ENCODE measurements around the gene BLTP1. TPM values are rescaled to one million over a fixed set of nuclear protein-coding genes. Genes with fewer than 3 reads are reported as not detected.

The BLTP1 gene
- total RNA-seq, 4 donors from 2014 or later, result 79.6 to 103 (median 82.4) TPM

DNA sequence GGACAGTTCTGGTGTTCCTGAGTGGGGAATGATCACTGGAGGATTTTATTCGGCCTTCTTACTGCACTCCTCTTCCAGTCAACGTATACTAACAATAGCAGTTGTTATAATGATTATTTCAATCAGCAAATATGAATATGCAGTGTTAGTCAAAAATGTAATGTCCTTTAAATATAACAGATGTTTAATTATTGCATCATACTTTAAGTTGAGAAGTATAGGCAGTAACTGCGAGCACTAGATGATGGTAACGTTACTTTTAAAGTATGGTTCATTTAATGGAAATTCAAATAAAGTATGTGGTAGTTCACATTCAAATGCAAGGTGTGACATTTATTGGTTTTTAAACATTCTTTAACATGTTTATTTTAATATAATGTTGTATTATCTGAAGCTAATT lies 5.5 kb upstream of the BLTP1 start:
- DNase-seq (ENCODE audit: extremely low spot score), result no peak
- TF ChIP-seq EP300 (IDR thresholded peaks at IDR 0.05) (no peak), POLR2AphosphoS5 (IDR thresholded peaks at IDR 0.05) (no peak), POLR2A (IDR thresholded peaks at IDR 0.05; ENCODE audit: low read depth) (no peak)
- TF ChIP-seq, protein P1, sequence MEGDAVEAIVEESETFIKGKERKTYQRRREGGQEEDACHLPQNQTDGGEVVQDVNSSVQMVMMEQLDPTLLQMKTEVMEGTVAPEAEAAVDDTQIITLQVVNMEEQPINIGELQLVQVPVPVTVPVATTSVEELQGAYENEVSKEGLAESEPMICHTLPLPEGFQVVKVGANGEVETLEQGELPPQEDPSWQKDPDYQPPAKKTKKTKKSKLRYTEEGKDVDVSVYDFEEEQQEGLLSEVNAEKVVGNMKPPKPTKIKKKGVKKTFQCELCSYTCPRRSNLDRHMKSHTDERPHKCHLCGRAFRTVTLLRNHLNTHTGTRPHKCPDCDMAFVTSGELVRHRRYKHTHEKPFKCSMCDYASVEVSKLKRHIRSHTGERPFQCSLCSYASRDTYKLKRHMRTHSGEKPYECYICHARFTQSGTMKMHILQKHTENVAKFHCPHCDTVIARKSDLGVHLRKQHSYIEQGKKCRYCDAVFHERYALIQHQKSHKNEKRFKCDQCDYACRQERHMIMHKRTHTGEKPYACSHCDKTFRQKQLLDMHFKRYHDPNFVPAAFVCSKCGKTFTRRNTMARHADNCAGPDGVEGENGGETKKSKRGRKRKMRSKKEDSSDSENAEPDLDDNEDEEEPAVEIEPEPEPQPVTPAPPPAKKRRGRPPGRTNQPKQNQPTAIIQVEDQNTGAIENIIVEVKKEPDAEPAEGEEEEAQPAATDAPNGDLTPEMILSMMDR (IDR thresholded peaks at IDR 0.05), result no peak
- H3K4me1 ChIP-seq, result peaks cover 5 to 13% (median 10%) of the 10 kb centered on the region in 4 donors
- no peak overlapping the region for H3K27ac ChIP-seq (replicated peaks in 1 of 4)
- intact Hi-C loops (cut with DNase I), result no loop called here
- no peaks in the 10 kb centered on the region for H3K36me3 ChIP-seq
- H3K4me3 ChIP-seq, result no peak overlapping the region
- H3K9me3 ChIP-seq, result no peaks in the 10 kb centered on the region
- peaks cover 0 to 8% (median 0%) of the 10 kb centered on the region in 4 donors for H3K27me3 ChIP-seq
- 92% methylated on average over 4 of the region's 4 CpGs for WGBS

DNA sequence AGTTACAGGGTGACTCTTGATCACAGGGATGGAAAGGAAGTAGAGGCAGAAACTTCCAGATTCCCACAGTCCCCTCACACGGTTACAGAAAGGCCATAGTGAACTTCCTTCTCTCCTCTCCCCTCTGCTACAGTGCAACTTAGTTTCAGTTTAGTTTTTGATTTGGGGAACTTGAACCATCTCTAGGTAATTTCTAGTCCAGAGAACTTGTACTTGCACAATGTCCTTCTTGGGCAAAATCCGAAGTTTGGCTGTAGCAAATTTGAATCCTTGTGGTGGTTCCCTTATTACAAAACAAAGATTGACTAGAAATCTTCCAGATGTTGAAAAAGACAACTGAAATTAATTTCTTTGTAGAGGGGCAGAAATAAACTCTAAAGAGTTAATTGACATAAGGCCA lies 1.2 kb upstream of the BLTP1 start:
- no peaks in the 10 kb centered on the region for H3K9me3 ChIP-seq
- DNase-seq (ENCODE audit: extremely low spot score), result no peak
- H3K4me1 ChIP-seq, result peaks cover 11 to 27% (median 19%) of the 10 kb centered on the region in 4 donors
- H3K36me3 ChIP-seq, result peaks cover 0 to 8% (median 3%) of the 10 kb centered on the region in 4 donors
- 76% methylated on average over 2 of the region's 2 CpGs for WGBS
- H3K27me3 ChIP-seq, result no peaks in the 10 kb centered on the region
- H3K4me3 ChIP-seq, result peak overlapping the region in 3 of 4 donors; percentile 88 to 96 (median 95)
- TF ChIP-seq EP300 (IDR thresholded peaks at IDR 0.05) (no peak), POLR2AphosphoS5 (IDR thresholded peaks at IDR 0.05) (no peak), POLR2A (IDR thresholded peaks at IDR 0.05; ENCODE audit: low read depth) (no peak)
- TF ChIP-seq, protein P1 (IDR thresholded peaks at IDR 0.05), result no peak
- intact Hi-C loops (cut with DNase I), result loop anchor here (10.0 kb wide), 2 partner anchors 276 to 356 kb away; partner anchors contain the start of gene BBS7
- peak overlapping the region; percentile 94 to 96 (median 96) for H3K27ac ChIP-seq (replicated peaks in 1 of 4)

DNA sequence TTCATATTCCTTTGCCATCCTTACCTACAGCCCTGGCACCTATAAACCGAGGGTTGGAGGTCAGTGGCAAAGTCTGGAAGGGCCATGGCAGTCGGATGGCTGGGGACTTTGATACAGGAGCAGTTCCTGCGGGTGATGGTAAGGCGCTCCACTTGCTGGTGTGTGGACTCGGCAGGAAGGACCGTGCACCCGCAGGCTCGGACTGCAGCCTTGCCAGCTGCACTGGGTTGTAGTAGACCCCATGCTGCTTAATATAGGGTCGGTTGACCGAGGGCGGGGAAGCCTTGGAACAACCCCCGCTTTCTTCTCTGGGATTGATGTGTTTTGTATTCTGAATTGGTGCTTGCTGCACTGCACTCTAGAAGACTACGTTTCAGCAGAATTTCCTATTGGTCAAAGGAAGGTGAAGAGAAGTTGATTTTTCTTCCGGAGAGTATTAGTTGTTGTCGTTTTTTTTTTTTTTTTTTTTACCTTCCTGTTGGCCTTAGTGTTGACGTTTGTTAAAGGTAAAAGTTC lies 638 bp downstream of the BLTP1 start:
- no peak for DNase-seq (ENCODE audit: extremely low spot score)
- 1% methylated on average over 16 of the region's 16 CpGs for WGBS
- peaks cover 15 to 35% (median 29%) of the 10 kb centered on the region in 4 donors for H3K4me1 ChIP-seq
- H3K36me3 ChIP-seq, result peaks cover 0 to 17% (median 6%) of the 10 kb centered on the region in 4 donors
- H3K9me3 ChIP-seq, result no peaks in the 10 kb centered on the region
- H3K27ac ChIP-seq (replicated peaks in 1 of 4), result peak overlapping the region; percentile 94 to 96 (median 96)
- intact Hi-C loops (cut with DNase I), result loop anchor here (10.0 kb wide), 2 partner anchors 278 to 358 kb away; partner anchors contain the start of gene BBS7
- peak overlapping the region; percentile 88 to 97 (median 96) for H3K4me3 ChIP-seq
- no peaks in the 10 kb centered on the region for H3K27me3 ChIP-seq
- TF ChIP-seq EP300 (IDR thresholded peaks at IDR 0.05) (no peak), POLR2AphosphoS5 (IDR thresholded peaks at IDR 0.05) (no peak), POLR2A (IDR thresholded peaks at IDR 0.05; ENCODE audit: low read depth) (no peak)
- TF ChIP-seq, protein P1 (IDR thresholded peaks at IDR 0.05), result no peak

DNA sequence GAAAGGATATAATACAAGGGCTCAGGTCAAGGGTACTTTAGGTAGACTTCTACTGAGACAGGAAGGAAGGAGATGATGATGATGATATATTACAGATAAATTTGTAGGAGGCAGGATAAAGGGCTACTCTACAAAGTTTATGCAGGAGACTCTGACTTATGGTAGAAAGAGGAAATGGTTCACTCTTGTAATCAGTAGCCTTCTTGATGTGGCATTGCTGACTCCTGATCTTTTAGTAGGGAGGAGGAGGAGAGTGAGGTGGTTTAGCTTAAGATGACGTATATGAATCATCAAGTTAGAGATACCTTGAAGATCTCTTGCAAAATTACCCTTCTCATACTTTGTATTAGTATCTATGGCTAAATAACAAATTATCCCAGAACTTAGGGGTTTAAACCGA lies 4.7 kb downstream of the BLTP1 start:
- intact Hi-C loops (cut with DNase I), result loop anchor here (10.0 kb wide), 2 partner anchors 282 to 362 kb away; partner anchors contain the start of gene BBS7
- Histone ChIP-seq H3K27me3 (no peaks in the 10 kb centered on the region), H3K36me3 (peaks cover 0 to 17% (median 6%) of the 10 kb centered on the region in 4 donors), H3K27ac (replicated peaks in 1 of 4) (no peak overlapping the region), H3K4me1 (peaks cover 10 to 37% (median 34%) of the 10 kb centered on the region in 4 donors), H3K4me3 (no peak overlapping the region), H3K9me3 (no peaks in the 10 kb centered on the region)
- no peak for DNase-seq (ENCODE audit: extremely low spot score)
- WGBS, result 91% methylated on average over 2 of the region's 2 CpGs
- TF ChIP-seq POLR2A (IDR thresholded peaks at IDR 0.05; ENCODE audit: low read depth) (no peak), POLR2AphosphoS5 (IDR thresholded peaks at IDR 0.05) (no peak), EP300 (IDR thresholded peaks at IDR 0.05) (no peak)
- TF ChIP-seq, protein P1 (IDR thresholded peaks at IDR 0.05), result no peak

All from esophagus muscularis mucosa (tissue), 4 donors.